HG03039 (cell line): ENCODE data around the gene WDR49.
A peak's percentile ranks its signal among the peaks of the same experiment; 100 is the strongest.

Source experiments
- ATAC-seq: cut with Tn5 transposase; IDR thresholded peaks from one replicate; pipeline ENCODE4 v1.9.1; 2021; ENCODE audit warnings: mild to moderate bottlenecking, moderate library complexity; ENCODE audit not compliant: unreplicated experiment

WDR49 gene

GRCh38 chr3:167653760-167654159 lies at the start of gene WDR49:
WDR49 (minus strand) TSS chr3:167653942; CDS start chr3:167653425, 517 bp downstream.
- ATAC-seq = peak; percentile 56

- no peak for ATAC-seq
These were observed 47.2 kb upstream of the WDR49 start for GRCh38 chr3:167700926-167701325.

- ATAC-seq = no peak
These were observed 46.3 kb upstream of the WDR49 start for GRCh38 chr3:167700046-167700445.

DNA sequence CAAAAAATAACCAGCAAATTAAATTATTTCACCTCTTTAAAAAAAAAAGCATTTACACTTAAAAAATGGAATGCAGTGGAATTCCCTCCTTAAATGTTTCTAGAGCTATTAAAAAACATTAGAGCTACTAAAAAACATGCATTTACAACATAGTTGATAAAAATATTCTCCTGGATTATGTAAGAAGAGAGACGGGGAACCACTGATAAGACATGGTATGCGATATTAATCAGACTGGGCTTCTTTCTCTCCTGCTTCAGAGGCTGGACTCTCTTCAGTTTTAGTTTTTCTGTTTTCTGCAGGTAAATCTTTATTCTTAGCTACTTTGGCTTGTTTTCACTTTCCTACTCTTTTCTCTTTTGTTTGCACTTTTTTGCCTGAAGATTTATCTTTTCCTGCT lies 40.4 kb upstream of the WDR49 start:
- ATAC-seq = no peak

DNA sequence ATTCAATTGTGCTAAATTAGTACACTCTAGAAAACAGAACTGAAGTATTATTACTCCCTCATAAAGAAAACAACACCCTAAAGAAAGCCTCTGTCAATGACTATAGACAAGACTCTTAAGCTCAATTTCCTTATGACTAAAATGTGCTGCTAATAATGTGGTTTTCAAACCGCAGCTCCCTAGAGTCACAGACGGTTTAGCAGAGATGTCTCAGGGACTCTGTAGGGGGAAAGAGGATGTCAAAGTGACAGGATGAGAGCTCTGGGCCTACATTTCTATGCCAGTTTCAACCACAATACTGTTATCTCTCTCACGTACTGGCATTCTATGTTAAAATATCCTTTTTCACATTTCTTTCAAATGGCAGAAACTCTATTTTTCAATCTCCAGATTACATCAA lies 37.6 kb upstream of the WDR49 start:
- peak; percentile 100 for ATAC-seq

- ATAC-seq = no peak
These were observed 30.7 kb upstream of the WDR49 start for GRCh38 chr3:167684388-167684993.

DNA sequence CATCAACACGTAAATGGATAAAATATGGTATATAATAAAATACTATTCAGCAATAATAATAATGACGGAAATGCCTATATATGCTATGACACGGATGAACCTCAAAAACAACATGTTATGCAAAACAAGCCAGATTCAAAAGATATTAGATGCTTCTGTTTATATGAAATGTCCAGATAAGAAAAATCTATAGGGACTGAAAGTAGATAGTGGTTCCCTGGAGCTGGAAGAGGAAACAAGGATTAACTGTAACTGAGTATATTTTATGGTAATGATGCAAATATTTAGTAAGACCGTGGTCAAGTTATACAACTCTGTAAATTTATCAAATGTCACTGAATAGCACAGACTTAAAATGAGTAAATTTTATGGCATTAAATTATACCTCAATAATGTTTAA lies 25.8 kb upstream of the WDR49 start:
- ATAC-seq = no peak

DNA sequence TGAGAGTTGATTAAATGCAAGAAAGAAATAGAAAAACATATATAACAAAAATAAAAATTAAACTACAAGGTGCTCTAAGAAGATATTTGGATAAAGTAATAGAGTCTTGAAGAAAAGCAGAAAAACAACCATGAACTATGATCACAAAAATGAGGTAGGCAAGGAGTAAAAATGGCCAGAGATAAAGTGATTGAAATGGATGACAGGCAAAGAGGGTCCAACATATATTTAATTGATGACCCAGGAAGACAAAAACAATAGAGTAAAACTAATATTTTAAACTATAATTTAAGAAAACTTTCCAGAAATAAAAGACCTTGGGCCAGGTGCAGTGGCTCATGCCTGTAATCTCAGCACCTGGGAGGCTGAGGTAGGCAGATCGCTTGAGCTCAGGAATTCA lies 22.1 kb upstream of the WDR49 start:
- ATAC-seq = no peak

- ATAC-seq = no peak
These were observed 19.5 kb upstream of the WDR49 start for GRCh38 chr3:167673221-167673620.

DNA sequence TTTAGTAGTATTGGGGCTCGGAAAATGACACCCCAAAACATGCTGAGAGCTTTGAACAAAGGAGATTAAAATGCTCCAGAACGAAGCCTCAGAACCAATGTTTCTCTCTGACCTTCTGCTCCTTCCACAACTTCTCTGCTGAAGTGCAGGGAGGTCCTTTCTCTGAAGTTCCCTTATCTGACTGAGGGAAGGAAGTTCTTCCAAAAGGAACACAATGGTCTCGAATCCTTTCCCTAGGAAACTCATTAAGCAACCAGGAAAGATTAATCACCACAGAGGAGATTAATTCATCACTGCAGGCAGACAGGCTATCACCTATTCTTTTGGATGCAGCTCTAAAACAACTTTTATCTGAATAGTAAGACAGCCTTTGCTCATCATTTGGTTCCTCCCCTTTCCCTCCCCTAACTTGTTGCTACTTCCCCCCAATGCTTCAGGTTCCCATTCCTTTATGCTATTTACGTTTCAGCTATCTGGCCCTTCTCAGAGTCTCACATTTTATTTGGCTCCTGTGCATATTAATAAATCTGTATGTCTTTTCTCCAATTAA lies 18.2 kb upstream of the WDR49 start:
- no peak for ATAC-seq

DNA sequence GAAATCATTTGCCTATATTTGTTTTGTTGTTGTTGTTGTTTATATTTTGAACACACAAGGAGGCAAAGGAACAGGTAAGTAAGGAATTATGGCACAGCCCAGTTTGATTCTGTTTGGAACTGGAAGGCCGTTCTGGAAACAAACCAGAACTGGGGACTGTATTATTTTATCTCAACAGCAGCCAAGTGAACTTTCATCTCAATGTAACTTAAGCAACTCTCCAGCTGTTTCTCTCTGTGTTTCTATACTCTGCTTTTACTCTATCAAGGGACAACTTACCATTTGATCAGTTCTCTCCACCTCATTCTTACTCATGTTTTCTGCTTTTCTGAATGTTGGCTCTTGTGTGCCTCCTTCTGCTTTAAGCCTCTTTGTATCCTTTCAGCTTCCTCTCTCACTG lies 16.0 kb upstream of the WDR49 start:
- ATAC-seq = no peak

- no peak for ATAC-seq
These were observed 14.9 kb upstream of the WDR49 start for GRCh38 chr3:167668651-167669050.

DNA sequence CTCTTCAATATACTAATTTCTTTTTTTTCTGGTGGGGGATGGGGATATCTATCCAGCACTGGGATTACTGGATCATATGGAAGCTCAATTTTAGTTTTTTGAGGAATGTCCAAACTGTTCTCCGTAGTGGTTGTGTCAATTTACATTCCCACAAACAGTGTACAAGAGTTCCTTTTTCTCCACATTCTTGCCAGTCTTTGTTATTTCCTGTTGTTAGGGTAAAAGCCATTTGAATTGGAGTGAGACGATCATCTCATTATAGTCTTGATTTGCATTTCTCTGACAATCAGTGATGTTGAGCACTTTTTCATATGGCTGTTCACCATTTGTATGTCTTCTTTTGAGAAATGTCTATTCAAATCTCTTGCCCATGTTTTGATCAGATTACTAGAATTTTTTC lies 12.8 kb upstream of the WDR49 start:
- no peak for ATAC-seq

DNA sequence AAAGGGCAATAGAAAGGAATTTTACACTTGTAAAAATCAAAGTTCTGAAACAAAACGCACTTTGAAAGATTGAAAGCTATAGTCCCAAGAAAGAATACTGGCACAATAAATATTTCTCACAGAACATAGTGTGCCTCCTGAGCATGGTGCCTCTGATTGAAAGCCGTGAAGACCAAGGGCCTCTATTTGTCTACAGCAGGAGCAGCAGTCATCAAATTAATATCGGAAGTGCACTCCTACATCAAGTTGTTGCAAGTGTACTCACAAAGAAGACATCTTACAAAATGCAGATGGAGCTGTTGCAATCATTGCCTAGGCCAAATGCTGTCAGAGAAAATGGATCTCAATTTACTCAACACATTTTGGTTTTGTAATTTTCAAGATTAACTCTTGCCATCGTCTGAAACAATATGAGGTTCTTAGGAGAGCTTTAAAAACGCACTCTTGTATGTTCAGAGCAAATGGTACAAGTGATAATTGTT lies 9.2 kb upstream of the WDR49 start:
- ATAC-seq = no peak

DNA sequence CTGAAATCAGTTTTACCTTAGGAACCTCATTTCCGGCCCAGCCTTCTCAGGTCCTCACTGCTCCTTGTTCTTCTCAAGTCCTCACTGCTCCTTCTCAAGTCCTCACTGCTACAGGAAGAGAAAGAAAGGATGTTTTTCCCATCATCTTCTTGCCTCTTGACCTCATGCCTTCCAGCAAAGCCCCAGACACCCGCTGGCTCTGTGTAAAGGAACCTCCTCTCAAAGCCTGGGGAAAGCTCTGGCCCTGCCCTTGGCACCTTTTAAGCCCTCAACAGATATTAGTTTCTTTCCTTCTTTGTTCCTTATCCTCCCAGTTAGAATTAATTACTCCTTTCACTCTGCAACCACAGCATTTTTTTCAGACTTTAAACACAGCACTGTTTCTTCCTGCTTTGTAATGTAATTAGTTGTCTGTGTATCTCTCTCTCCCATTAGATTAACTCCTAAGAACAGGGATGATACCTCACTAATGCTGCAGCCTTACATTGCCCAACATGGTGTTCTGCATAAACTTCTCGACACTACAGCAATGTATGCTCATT lies 4.0 kb upstream of the WDR49 start:
- ATAC-seq = no peak

DNA sequence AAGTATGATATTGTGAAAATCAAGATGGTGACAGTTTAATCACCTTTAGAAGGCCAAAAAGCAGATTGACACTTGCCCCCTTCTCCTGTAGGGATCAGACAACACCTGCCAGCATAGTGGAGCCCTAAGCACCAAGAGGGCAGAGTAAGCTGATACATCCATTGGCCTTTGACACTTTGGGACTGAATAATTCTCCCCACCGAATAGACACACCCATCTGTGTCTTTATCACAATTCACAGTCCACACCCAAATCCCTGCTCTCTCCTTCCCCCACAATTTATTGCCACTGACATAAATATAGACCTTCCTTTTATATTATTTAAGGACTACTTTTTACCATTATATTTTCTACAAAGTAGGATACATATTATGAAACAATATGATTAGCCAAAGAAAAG lies 3.1 kb upstream of the WDR49 start:
- no peak for ATAC-seq

GRCh38 chr3:167653155-167653554 lies 587 bp downstream of the WDR49 start:
- ATAC-seq = no peak

GRCh38 chr3:167651826-167652225 lies 1.9 kb downstream of the WDR49 start:
- ATAC-seq = no peak

GRCh38 chr3:167650459-167650858 lies 3.3 kb downstream of the WDR49 start:
- ATAC-seq = no peak

- ATAC-seq = no peak
These were observed 4.0 kb downstream of the WDR49 start for GRCh38 chr3:167649746-167650145.

DNA sequence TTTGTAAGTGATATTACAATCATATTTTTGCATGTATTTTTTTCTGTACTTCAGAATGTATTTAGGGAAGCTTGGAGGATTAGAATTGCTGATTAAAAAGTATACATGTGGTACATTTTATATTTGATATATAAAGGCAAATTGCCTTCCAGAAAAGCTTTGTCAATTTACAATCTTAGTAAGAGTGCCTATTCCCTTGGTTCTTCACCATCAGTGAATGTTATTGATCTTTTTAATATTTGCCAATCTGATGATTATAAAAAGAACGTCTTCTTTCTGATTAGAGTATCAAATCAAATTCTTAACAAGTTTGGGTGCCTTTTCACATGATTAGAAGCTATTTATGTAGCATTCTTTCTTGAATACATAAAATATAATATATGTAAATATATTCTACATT lies 9.1 kb downstream of the WDR49 start:
- ATAC-seq = no peak

- no peak for ATAC-seq
These were observed 22.3 kb downstream of the WDR49 start for GRCh38 chr3:167631471-167631870.

- no peak for ATAC-seq
These were observed 27.3 kb downstream of the WDR49 start for GRCh38 chr3:167626490-167626889.
